ENCODE measurements around the gene EVPL.

The EVPL gene

GRCh38 chr17:76000016-76000754, 26.9 kb downstream of the EVPL start:
- Histone ChIP-seq H3K9ac (no peak overlapping the region), H2AFZ (ENCODE audit: low read depth) (peak overlapping the region; percentile 41; the same call in 1 of the 2 replicates), H3K4me3 (IDR thresholded peaks at IDR 0.05; ENCODE audit: insufficient read depth, low read depth, low read length) (no peak overlapping the region), H4K20me1 (ENCODE audit: insufficient read depth) (no peaks in the 10 kb centered on the region), H3K36me3 (ENCODE audit: insufficient read depth) (no peaks in the 10 kb centered on the region), H3K4me1 (ENCODE audit: low read depth, poor library complexity, severe bottlenecking) (peaks cover 7% of the 10 kb centered on the region), H3K27ac (no peak overlapping the region), H3K4me2 (no peak overlapping the region; the same call in 1 of the 2 replicates), H3K79me2 (ENCODE audit: insufficient read depth, low read depth) (no peaks in the 10 kb centered on the region), H3K27me3 (ENCODE audit: insufficient read depth, low read depth) (no peaks in the 10 kb centered on the region)
- TF ChIP-seq, protein P1, sequence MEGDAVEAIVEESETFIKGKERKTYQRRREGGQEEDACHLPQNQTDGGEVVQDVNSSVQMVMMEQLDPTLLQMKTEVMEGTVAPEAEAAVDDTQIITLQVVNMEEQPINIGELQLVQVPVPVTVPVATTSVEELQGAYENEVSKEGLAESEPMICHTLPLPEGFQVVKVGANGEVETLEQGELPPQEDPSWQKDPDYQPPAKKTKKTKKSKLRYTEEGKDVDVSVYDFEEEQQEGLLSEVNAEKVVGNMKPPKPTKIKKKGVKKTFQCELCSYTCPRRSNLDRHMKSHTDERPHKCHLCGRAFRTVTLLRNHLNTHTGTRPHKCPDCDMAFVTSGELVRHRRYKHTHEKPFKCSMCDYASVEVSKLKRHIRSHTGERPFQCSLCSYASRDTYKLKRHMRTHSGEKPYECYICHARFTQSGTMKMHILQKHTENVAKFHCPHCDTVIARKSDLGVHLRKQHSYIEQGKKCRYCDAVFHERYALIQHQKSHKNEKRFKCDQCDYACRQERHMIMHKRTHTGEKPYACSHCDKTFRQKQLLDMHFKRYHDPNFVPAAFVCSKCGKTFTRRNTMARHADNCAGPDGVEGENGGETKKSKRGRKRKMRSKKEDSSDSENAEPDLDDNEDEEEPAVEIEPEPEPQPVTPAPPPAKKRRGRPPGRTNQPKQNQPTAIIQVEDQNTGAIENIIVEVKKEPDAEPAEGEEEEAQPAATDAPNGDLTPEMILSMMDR (conservative IDR thresholded peaks at IDR 0.05; ENCODE audit: low read depth, low read length), result peak; percentile 89

- H3K27ac ChIP-seq, result no peak overlapping the region
- no peaks in the 10 kb centered on the region for H4K20me1 ChIP-seq (ENCODE audit: insufficient read depth)
- no peaks in the 10 kb centered on the region for H3K27me3 ChIP-seq (ENCODE audit: insufficient read depth, low read depth)
- H3K36me3 ChIP-seq (ENCODE audit: insufficient read depth), result no peaks in the 10 kb centered on the region
- TF ChIP-seq, protein P1 (conservative IDR thresholded peaks at IDR 0.05; ENCODE audit: low read depth, low read length), result no peak
- no peak overlapping the region for H2AFZ ChIP-seq (ENCODE audit: low read depth)
- H3K4me2 ChIP-seq, result no peak overlapping the region
- no peaks in the 10 kb centered on the region for H3K79me2 ChIP-seq (ENCODE audit: insufficient read depth, low read depth)
- H3K4me1 ChIP-seq (ENCODE audit: low read depth, poor library complexity, severe bottlenecking), result peaks cover 7% of the 10 kb centered on the region
- H3K9ac ChIP-seq, result no peak overlapping the region
- H3K4me3 ChIP-seq (IDR thresholded peaks at IDR 0.05; ENCODE audit: insufficient read depth, low read depth, low read length), result no peak overlapping the region
Measured at GRCh38 chr17:75998327-75998795, 28.7 kb downstream of the EVPL start.

GRCh38 chr17:75996665-75997590, 30.2 kb downstream of the EVPL start:
- H2AFZ ChIP-seq (ENCODE audit: low read depth), result no peak overlapping the region
- H3K4me2 ChIP-seq, result no peak overlapping the region
- no peaks in the 10 kb centered on the region for H3K79me2 ChIP-seq (ENCODE audit: insufficient read depth, low read depth)
- no peak overlapping the region for H3K27ac ChIP-seq
- H3K36me3 ChIP-seq (ENCODE audit: insufficient read depth), result no peaks in the 10 kb centered on the region
- no peaks in the 10 kb centered on the region for H3K27me3 ChIP-seq (ENCODE audit: insufficient read depth, low read depth)
- H3K4me1 ChIP-seq (ENCODE audit: low read depth, poor library complexity, severe bottlenecking), result peaks cover 7% of the 10 kb centered on the region
- no peak overlapping the region for H3K4me3 ChIP-seq (IDR thresholded peaks at IDR 0.05; ENCODE audit: insufficient read depth, low read depth, low read length)
- TF ChIP-seq, protein P1 (conservative IDR thresholded peaks at IDR 0.05; ENCODE audit: low read depth, low read length), result no peak
- no peaks in the 10 kb centered on the region for H4K20me1 ChIP-seq (ENCODE audit: insufficient read depth)
- H3K9ac ChIP-seq, result no peak overlapping the region

DNA sequence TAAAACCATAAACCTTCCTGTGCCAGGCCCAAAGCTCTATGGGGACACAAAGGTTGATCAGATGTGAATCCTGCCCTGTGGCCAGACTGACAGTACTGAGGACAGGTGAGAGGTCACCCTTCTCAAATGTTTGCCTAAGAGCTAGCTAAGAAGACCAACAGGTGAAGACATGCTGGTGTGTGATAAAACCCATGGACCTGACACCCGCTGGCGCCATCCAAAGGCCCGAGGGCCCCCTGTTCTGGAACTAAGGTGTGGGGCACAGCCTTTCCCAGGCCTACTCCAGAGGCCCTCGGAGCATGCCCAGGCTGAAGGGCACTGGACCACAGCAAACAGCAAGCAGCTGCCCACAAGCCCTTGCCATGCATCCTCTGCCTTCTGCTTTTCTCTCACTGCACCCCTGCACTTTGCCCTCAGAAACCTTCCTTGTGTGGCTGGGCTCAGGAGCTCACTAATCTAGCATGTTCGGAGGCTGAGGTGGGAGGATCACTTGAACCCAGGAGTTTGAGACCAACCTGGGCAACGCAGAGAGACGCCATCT, 31.7 kb downstream of the EVPL start:
- Histone ChIP-seq H3K4me1 (ENCODE audit: low read depth, poor library complexity, severe bottlenecking) (peaks cover 6% of the 10 kb centered on the region), H3K9ac (no peak overlapping the region), H3K4me3 (IDR thresholded peaks at IDR 0.05; ENCODE audit: insufficient read depth, low read depth, low read length) (no peak overlapping the region), H3K27me3 (ENCODE audit: insufficient read depth, low read depth) (no peaks in the 10 kb centered on the region), H3K36me3 (ENCODE audit: insufficient read depth) (no peaks in the 10 kb centered on the region), H3K27ac (no peak overlapping the region), H2AFZ (ENCODE audit: low read depth) (no peak overlapping the region), H4K20me1 (ENCODE audit: insufficient read depth) (no peaks in the 10 kb centered on the region), H3K4me2 (no peak overlapping the region), H3K79me2 (ENCODE audit: insufficient read depth, low read depth) (no peaks in the 10 kb centered on the region)
- TF ChIP-seq, protein P1 (conservative IDR thresholded peaks at IDR 0.05; ENCODE audit: low read depth, low read length), result no peak
